PC-3 (cell line): ENCODE data around the gene CROT. TPM values are rescaled to one million over a fixed set of nuclear protein-coding genes. Genes with fewer than 3 reads are reported as not detected.

Experiments used
- ATAC-seq: fragments of 200-7000 bp; cut with Tn5 transposase; 2 replicates; pipeline ENCODE4 v1.9.1; 2020; ENCODE audit warnings: mild to moderate bottlenecking, moderate library complexity
- BruUV-seq: library from RNA; stranded (reverse); fragments of 400-500 nt; replicated peaks from 2 replicates; lab custom pipeline; 2021; lab: Mats Ljungman, UMichigan
- CTCF ChIA-PET: fragments of 300-600 bp; sonication (Branson Sonifier 250); formaldehyde crosslinking; loops from one replicate; lab custom pipeline; 2022; ENCODE audit warnings: antibody characterized with exemption; lab: Charles Lee
- POLR2A ChIA-PET: fragments of 300-600 bp; sonication (Branson Sonifier 250); formaldehyde crosslinking; loops from one replicate; lab custom pipeline; 2022; ENCODE audit warnings: antibody characterized with exemption; ENCODE audit not compliant: unreplicated experiment; lab: Charles Lee
- DNase-seq: peaks from one replicate; pipeline ENCODE4 v3.0.0-alpha.2; 2015
- H2AFZ ChIP-seq: fragments of 300-600 bp; sonication (generic); 2 replicates; pipeline ENCODE4 v1.6.0; 2016; ENCODE audit warnings: antibody characterized with exemption, low read length
- H3F3A ChIP-seq: fragments of 300-600 bp; sonication (generic); one replicate; pipeline ENCODE4 v1.6.0; 2017; ENCODE audit warnings: antibody characterized with exemption, low read length, control low read depth, mild to moderate bottlenecking; ENCODE audit not compliant: unreplicated experiment
- H3K27ac ChIP-seq: fragments of 300-600 bp; sonication (generic); 2 replicates; pipeline ENCODE4 v1.5.1; 2016; ENCODE audit warnings: mild to moderate bottlenecking, low read length
- H3K27me3 ChIP-seq: fragments of 300-600 bp; sonication (generic); 2 replicates; pipeline ENCODE4 v1.6.1; 2016; ENCODE audit warnings: low read length, mixed read lengths
- H3K36me3 ChIP-seq: fragments of 300-600 bp; sonication (generic); 2 replicates; pipeline ENCODE4 v1.6.1; 2016; ENCODE audit warnings: low read depth, mixed run types, low read length, mixed read lengths
- H3K4me1 ChIP-seq: fragments of 300-600 bp; sonication (generic); 2 replicates; pipeline ENCODE4 v1.5.1; 2016; ENCODE audit warnings: low read length; ENCODE audit not compliant: insufficient read depth
- H3K4me2 ChIP-seq: fragments of 300-600 bp; sonication (generic); 2 replicates; pipeline ENCODE4 v1.6.0; 2016; ENCODE audit warnings: low read length
- H3K4me3 ChIP-seq: fragments of 300-600 bp; sonication (generic); 2 replicates; pipeline ENCODE4 v1.5.1; 2016; ENCODE audit warnings: mild to moderate bottlenecking, low read length, mixed read lengths
- H3K79me2 ChIP-seq: fragments of 300-600 bp; sonication (generic); 2 replicates; pipeline ENCODE4 v1.6.1; 2017; ENCODE audit warnings: low read length, mixed read lengths
- H3K9ac ChIP-seq: fragments of 300-600 bp; sonication (generic); 2 replicates; pipeline ENCODE4 v1.6.0; 2016; ENCODE audit warnings: mild to moderate bottlenecking, low read length
- H3K9me2 ChIP-seq: fragments of 300-600 bp; sonication (generic); replicated peaks from 2 replicates; pipeline ENCODE4 v1.6.1; 2016; ENCODE audit warnings: mixed run types, low read length, mixed read lengths
- H3K9me3 ChIP-seq: fragments of 300-600 bp; sonication (generic); 2 replicates; pipeline ENCODE4 v1.6.1; 2016; ENCODE audit warnings: low read length, mixed read lengths
- H4K20me1 ChIP-seq: fragments of 300-600 bp; sonication (generic); 2 replicates; pipeline ENCODE4 v1.6.1; 2016; ENCODE audit warnings: low read length, mixed read lengths
- EZH2 ChIP-seq: fragments of 300-600 bp; sonication (generic); IDR thresholded peaks from one replicate; pipeline ENCODE4 v1.6.1; 2017; ENCODE audit warnings: antibody characterized with exemption, mild to moderate bottlenecking, low read length; ENCODE audit not compliant: unreplicated experiment
- EZH2phosphoT487 ChIP-seq: fragments of 300-600 bp; sonication (generic); IDR thresholded peaks from 2 replicates; pipeline ENCODE4 v1.6.1; 2018; ENCODE audit warnings: mild to moderate bottlenecking, antibody characterized with exemption, low read length, borderline replicate concordance
- intact Hi-C: fragments of 100-400 bp; cut with micrococcal nuclease; formaldehyde crosslinking; loops from 2 replicates; pipeline ENCODE4 v1.9.0; 2023
- total RNA-seq: library from RNA; depleted of rRNA; stranded (reverse); fragments of >200 nt; gene quantifications from 2 replicates; pipeline ENCODE4 v1.2.3, GENCODE V29; 2014
- TF ChIP-seq, protein P1 (sequence below): fragments of 300-600 bp; sonication (generic); conservative IDR thresholded peaks from 2 replicates; pipeline ENCODE4 v1.5.1; 2017; ENCODE audit warnings: antibody characterized with exemption, low read depth, mild to moderate bottlenecking, low read length

CROT gene
- total RNA-seq, 1 experiment from 2014 or later: 6.9 TPM

DNA sequence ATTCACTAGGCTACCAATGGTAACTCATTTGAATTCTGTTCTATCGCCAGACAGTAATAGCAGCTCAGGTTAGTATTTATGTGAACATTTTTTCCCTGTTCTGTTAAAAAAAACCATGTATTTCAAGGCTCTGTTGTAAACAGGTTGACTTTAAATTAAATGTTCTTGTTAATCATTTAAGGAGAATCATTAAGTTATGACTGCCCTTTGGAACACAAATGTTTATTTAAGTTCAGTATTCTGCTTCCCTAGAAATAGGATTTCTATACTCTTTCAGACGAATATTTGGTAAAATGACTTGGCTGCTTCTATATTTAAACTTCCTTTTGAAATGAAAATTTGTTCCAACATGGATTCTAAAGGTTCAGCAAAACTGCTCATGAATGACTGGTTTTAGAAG lies 13.1 kb upstream of the CROT start:
- Histone ChIP-seq H3K4me2 (no peak overlapping the region), H3K9me2 (no peaks in the 10 kb centered on the region), H3K27me3 (no peaks in the 10 kb centered on the region), H3K36me3 (no peaks in the 10 kb centered on the region; the same call in 1 of the 2 replicates), H3K9ac (no peak overlapping the region), H2AFZ (no peak overlapping the region), H3K79me2 (no peaks in the 10 kb centered on the region), H3K4me3 (no peak overlapping the region), H3K27ac (no peak overlapping the region), H4K20me1 (no peaks in the 10 kb centered on the region), H3K9me3 (peaks cover 8% of the 10 kb centered on the region; the same call in 1 of the 2 replicates), H3K4me1 (no peaks in the 10 kb centered on the region), H3F3A (no peaks in the 10 kb centered on the region)
- ATAC-seq (no peak), DNase-seq (no peak)
- CTCF ChIA-PET: no interaction called here
- intact Hi-C loops: no loop called here
- TF ChIP-seq EZH2 (no peak), EZH2phosphoT487 (no peak)
- POLR2A ChIA-PET: no interaction called here
- BruUV-seq: no TSS peak

DNA sequence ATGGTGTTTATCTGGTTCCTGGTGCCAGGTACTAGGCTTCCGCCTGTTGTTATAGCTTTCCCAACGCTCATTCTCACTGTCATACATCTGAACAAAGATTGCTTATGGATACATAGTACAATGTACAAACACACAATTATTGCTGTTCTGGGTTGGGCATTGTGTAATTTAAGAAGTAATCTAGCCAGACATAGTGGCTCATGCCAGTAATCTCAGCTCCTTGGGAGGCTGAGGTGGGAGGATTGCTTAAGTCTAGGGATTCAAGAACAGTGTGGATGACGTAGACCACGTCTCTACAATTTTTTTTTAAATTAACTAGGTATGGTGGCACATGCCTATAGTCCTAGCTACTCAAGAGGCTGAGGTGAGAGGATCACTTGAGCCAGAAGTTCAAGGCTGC lies 9.3 kb upstream of the CROT start:
- Histone ChIP-seq H3F3A (no peaks in the 10 kb centered on the region), H4K20me1 (no peaks in the 10 kb centered on the region), H2AFZ (no peak overlapping the region), H3K4me3 (no peak overlapping the region), H3K27ac (no peak overlapping the region), H3K9me2 (no peaks in the 10 kb centered on the region), H3K36me3 (no peaks in the 10 kb centered on the region), H3K9me3 (no peaks in the 10 kb centered on the region), H3K79me2 (no peaks in the 10 kb centered on the region), H3K27me3 (no peaks in the 10 kb centered on the region), H3K4me1 (no peaks in the 10 kb centered on the region), H3K9ac (no peak overlapping the region), H3K4me2 (no peak overlapping the region)
- no TSS peak for BruUV-seq
- ATAC-seq (no peak), DNase-seq (no peak)
- TF ChIP-seq, protein P1, sequence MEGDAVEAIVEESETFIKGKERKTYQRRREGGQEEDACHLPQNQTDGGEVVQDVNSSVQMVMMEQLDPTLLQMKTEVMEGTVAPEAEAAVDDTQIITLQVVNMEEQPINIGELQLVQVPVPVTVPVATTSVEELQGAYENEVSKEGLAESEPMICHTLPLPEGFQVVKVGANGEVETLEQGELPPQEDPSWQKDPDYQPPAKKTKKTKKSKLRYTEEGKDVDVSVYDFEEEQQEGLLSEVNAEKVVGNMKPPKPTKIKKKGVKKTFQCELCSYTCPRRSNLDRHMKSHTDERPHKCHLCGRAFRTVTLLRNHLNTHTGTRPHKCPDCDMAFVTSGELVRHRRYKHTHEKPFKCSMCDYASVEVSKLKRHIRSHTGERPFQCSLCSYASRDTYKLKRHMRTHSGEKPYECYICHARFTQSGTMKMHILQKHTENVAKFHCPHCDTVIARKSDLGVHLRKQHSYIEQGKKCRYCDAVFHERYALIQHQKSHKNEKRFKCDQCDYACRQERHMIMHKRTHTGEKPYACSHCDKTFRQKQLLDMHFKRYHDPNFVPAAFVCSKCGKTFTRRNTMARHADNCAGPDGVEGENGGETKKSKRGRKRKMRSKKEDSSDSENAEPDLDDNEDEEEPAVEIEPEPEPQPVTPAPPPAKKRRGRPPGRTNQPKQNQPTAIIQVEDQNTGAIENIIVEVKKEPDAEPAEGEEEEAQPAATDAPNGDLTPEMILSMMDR: no peak
- TF ChIP-seq EZH2phosphoT487 (no peak), EZH2 (no peak)
- intact Hi-C loops: no loop called here
- POLR2A ChIA-PET: no interaction called here
- CTCF ChIA-PET: no interaction called here

DNA sequence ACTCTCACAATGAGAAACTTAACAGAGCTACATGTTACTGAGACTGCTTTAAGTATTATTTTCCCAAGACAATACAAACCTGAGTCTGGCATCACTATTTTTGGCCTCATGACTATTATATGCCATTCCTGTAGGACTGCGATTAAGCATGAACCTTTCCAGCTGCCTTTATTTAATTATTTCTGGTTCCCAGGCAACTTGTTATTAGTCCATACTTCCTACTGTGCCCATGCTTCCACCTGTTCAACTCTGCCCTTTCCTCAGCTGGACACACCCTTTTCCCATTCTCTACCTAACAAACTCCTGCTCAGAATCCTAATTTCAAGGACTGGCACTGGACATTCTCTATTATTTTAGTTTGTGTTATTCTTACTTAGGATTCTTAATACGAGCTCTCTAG lies 8.1 kb upstream of the CROT start:
- no peaks in the 10 kb centered on the region for H3K9me2 ChIP-seq
- no peak overlapping the region for H3K27ac ChIP-seq
- H3F3A ChIP-seq: no peaks in the 10 kb centered on the region
- H3K9me3 ChIP-seq: no peaks in the 10 kb centered on the region
- ChIA-PET CTCF (no interaction called here), POLR2A (no interaction called here)
- H3K9ac ChIP-seq: no peak overlapping the region
- no peaks in the 10 kb centered on the region for H3K4me1 ChIP-seq
- H3K79me2 ChIP-seq: no peaks in the 10 kb centered on the region
- H3K4me3 ChIP-seq: no peak overlapping the region
- H4K20me1 ChIP-seq: no peaks in the 10 kb centered on the region
- TF ChIP-seq, protein P1: no peak
- TF ChIP-seq EZH2phosphoT487 (no peak), EZH2 (no peak)
- no peak overlapping the region for H3K4me2 ChIP-seq
- intact Hi-C loops: no loop called here
- no peak overlapping the region for H2AFZ ChIP-seq
- BruUV-seq: no TSS peak
- no peaks in the 10 kb centered on the region for H3K36me3 ChIP-seq
- H3K27me3 ChIP-seq: no peaks in the 10 kb centered on the region
- DNase-seq (no peak), ATAC-seq (no peak)
